ENCODE results near the gene DCTD.

- TF ChIP-seq USF2 (IDR thresholded peaks at IDR 0.05; ENCODE audit: borderline replicate concordance, low read depth, low read length) (no peak), EZH2 (IDR thresholded peaks at IDR 0.05; ENCODE audit: borderline replicate concordance, control insufficient read depth, low read depth, low read length) (no peak), MYC (IDR thresholded peaks at IDR 0.05; ENCODE audit: insufficient read depth, insufficient read length, insufficient replicate concordance, low read length, severe bottlenecking) (no peak), POLR2AphosphoS5 (IDR thresholded peaks at IDR 0.05; ENCODE audit: low read length) (no peak), CHD2 (IDR thresholded peaks at IDR 0.05; ENCODE audit: borderline replicate concordance, low read depth, low read length) (no peak), CTCF (IDR thresholded peaks at IDR 0.05 in 2 of 3, conservative IDR thresholded peaks at IDR 0.05 in 1 of 3; ENCODE audit: control insufficient read depth in 2 of 3, extremely low read depth in 1 of 3, insufficient read depth in 1 of 3, low read depth in 3 of 3, low read length in 3 of 3) (no peak), TCF7 (IDR thresholded peaks at IDR 0.05; ENCODE audit: borderline replicate concordance) (no peak), POLR2A (IDR thresholded peaks at IDR 0.05; ENCODE audit: low read depth, low read length) (no peak), NBN (IDR thresholded peaks at IDR 0.05) (no peak), NR2C2 (IDR thresholded peaks at IDR 0.05; ENCODE audit: borderline replicate concordance, control insufficient read depth, insufficient read length, low read depth) (no peak), MAX (IDR thresholded peaks at IDR 0.05; ENCODE audit: low read depth, low read length) (no peak)
These were observed 57.5 kb downstream of the DCTD start for GRCh38 chr4:182859730-182860129.
